Measurements from ENCODE around the gene SGO2. TPM values are rescaled to one million over a fixed set of nuclear protein-coding genes. Genes with fewer than 3 reads are reported as not detected.

The SGO2 gene
- total and polyA plus RNA-seq, 2 donors from 2014 or later = 0.69 to 1.7 TPM

- H3K9me3 ChIP-seq (ENCODE audit: control insufficient read depth in 2 of 3, insufficient read depth in 1 of 3, low read length in 3 of 3) = no peaks in the 10 kb centered on the region
- no peak overlapping the region for H3K9ac ChIP-seq (ENCODE audit: low read length in 3 of 3)
- intact Hi-C loops (cut with DNase I) = no loop called here
- H3K27me3 ChIP-seq (ENCODE audit: control insufficient read depth, insufficient read depth, low read length) = peaks cover 2% of the 10 kb centered on the region
- no peak for TF ChIP-seq CTCF (IDR thresholded peaks at IDR 0.05; ENCODE audit: borderline replicate concordance, extremely low read depth, insufficient read depth)
- DNase-seq (no peak), FAIRE-seq (no peak)
- no peaks in the 10 kb centered on the region for H3K36me3 ChIP-seq (ENCODE audit: control insufficient read depth in 2 of 3, insufficient read depth in 3 of 3, low read length in 3 of 3)
- H3K4me3 ChIP-seq (ENCODE audit: low read length in 3 of 3) = no peak overlapping the region
- peaks cover 4 to 7% (median 5%) of the 10 kb centered on the region in 3 donors for H3K4me1 ChIP-seq (ENCODE audit: control insufficient read depth in 2 of 3, insufficient read depth in 2 of 3, low read depth in 1 of 3, low read length in 3 of 3)
- H3K27ac ChIP-seq (ENCODE audit: low read depth in 2 of 2, low read length in 2 of 2) = no peak overlapping the region
Measured at GRCh38 chr2:200523604-200524003, 2.4 kb upstream of the SGO2 start.

- no peak overlapping the region for H3K9ac ChIP-seq (ENCODE audit: low read length in 3 of 3)
- no peaks in the 10 kb centered on the region for H3K9me3 ChIP-seq (ENCODE audit: control insufficient read depth in 2 of 3, insufficient read depth in 1 of 3, low read length in 3 of 3)
- peak overlapping the region in 2 of 3 donors; percentile 80 to 99 for H3K4me3 ChIP-seq (ENCODE audit: low read length in 3 of 3)
- no peak overlapping the region for H3K27ac ChIP-seq (ENCODE audit: low read depth in 2 of 2, low read length in 2 of 2)
- no peak for TF ChIP-seq CTCF (IDR thresholded peaks at IDR 0.05; ENCODE audit: borderline replicate concordance, extremely low read depth, insufficient read depth)
- H3K4me1 ChIP-seq (ENCODE audit: control insufficient read depth in 2 of 3, insufficient read depth in 2 of 3, low read depth in 1 of 3, low read length in 3 of 3) = peaks cover 4 to 7% (median 5%) of the 10 kb centered on the region in 3 donors
- intact Hi-C loops (cut with DNase I) = no loop called here
- no peaks in the 10 kb centered on the region for H3K27me3 ChIP-seq (ENCODE audit: control insufficient read depth, insufficient read depth, low read length)
- no peaks in the 10 kb centered on the region for H3K36me3 ChIP-seq (ENCODE audit: control insufficient read depth in 2 of 3, insufficient read depth in 3 of 3, low read length in 3 of 3)
- DNase-seq = peak in 2 of 5 donors; percentile 1 to 12
- no peak for FAIRE-seq
Measured at GRCh38 chr2:200525066-200525465, 941 bp upstream of the SGO2 start.

- Histone ChIP-seq H3K9me3 (ENCODE audit: control insufficient read depth in 2 of 3, insufficient read depth in 1 of 3, low read length in 3 of 3) (no peaks in the 10 kb centered on the region), H3K27me3 (ENCODE audit: control insufficient read depth, insufficient read depth, low read length) (no peaks in the 10 kb centered on the region), H3K36me3 (ENCODE audit: control insufficient read depth in 2 of 3, insufficient read depth in 3 of 3, low read length in 3 of 3) (no peaks in the 10 kb centered on the region), H3K27ac (ENCODE audit: low read depth in 2 of 2, low read length in 2 of 2) (peak overlapping the region in 1 of 2 donors; percentile 2), H3K4me1 (ENCODE audit: control insufficient read depth in 2 of 3, insufficient read depth in 2 of 3, low read depth in 1 of 3, low read length in 3 of 3) (peaks cover 4 to 7% (median 5%) of the 10 kb centered on the region in 3 donors), H3K4me3 (ENCODE audit: low read length in 3 of 3) (peak overlapping the region; percentile 80 to 99 (median 99)), H3K9ac (ENCODE audit: low read length in 3 of 3) (peak overlapping the region; percentile 56 to 97 (median 62))
- no peak for TF ChIP-seq CTCF (IDR thresholded peaks at IDR 0.05; ENCODE audit: borderline replicate concordance, extremely low read depth, insufficient read depth)
- DNase-seq (no peak), FAIRE-seq (no peak)
- intact Hi-C loops (cut with DNase I) = no loop called here
Measured at GRCh38 chr2:200525551-200525881, 491 bp upstream of the SGO2 start.

GRCh38 chr2:200528228-200528627 is 2.2 kb downstream of the SGO2 start:
- H3K27ac ChIP-seq (ENCODE audit: low read depth in 2 of 2, low read length in 2 of 2) = no peak overlapping the region
- H3K4me3 ChIP-seq (ENCODE audit: low read length in 3 of 3) = no peak overlapping the region
- H3K9me3 ChIP-seq (ENCODE audit: control insufficient read depth in 2 of 3, insufficient read depth in 1 of 3, low read length in 3 of 3) = no peaks in the 10 kb centered on the region
- FAIRE-seq (no peak), DNase-seq (no peak)
- peaks cover 4 to 7% (median 5%) of the 10 kb centered on the region in 3 donors for H3K4me1 ChIP-seq (ENCODE audit: control insufficient read depth in 2 of 3, insufficient read depth in 2 of 3, low read depth in 1 of 3, low read length in 3 of 3)
- no peaks in the 10 kb centered on the region for H3K27me3 ChIP-seq (ENCODE audit: control insufficient read depth, insufficient read depth, low read length)
- no peak overlapping the region for H3K9ac ChIP-seq (ENCODE audit: low read length in 3 of 3)
- intact Hi-C loops (cut with DNase I) = no loop called here
- TF ChIP-seq CTCF (IDR thresholded peaks at IDR 0.05; ENCODE audit: borderline replicate concordance, extremely low read depth, insufficient read depth) = no peak
- no peaks in the 10 kb centered on the region for H3K36me3 ChIP-seq (ENCODE audit: control insufficient read depth in 2 of 3, insufficient read depth in 3 of 3, low read length in 3 of 3)

Measured in kidney (tissue), 14 donors.